ENCODE measurements around the gene CYRIA. TPM values are rescaled to one million over a fixed set of nuclear protein-coding genes. Genes with fewer than 3 reads are reported as not detected.

Gene CYRIA
- total RNA-seq, 2 donors from 2014 or later: 0.86 to 1.4 TPM

DNA sequence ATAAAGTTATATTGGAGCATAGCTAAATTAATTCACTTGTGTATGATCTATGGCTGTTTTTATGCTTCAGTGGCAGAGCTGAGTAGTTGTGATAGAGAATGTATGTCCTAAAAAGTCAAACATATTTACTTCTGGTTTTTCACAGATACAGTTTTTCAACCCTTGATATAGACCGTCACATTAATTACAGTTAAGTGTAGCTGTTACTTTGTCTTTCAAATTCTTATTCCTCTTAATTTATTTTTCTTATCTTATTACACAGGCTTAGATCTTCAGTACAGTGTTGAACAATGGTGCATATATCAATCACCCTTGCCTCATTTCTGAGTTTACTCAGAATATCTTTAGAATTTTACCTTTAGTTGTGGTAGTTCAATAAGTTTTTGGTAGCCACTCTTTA, 12.2 kb upstream of the CYRIA start:
- H3K27me3 ChIP-seq (ENCODE audit: control insufficient read depth, insufficient read depth, low read length, poor library complexity, severe bottlenecking): no peaks in the 10 kb centered on the region
- H3K4me3 ChIP-seq (ENCODE audit: low read length): no peak overlapping the region
- no peak overlapping the region for H3K9ac ChIP-seq (ENCODE audit: extremely low read depth, low read length, poor library complexity, severe bottlenecking)
- no peaks in the 10 kb centered on the region for H3K36me3 ChIP-seq (ENCODE audit: control insufficient read depth, insufficient read depth, low read length)
- Mint-ChIP-seq H3K27ac (no peak overlapping the region), H3K36me3 (ENCODE audit: low read depth) (no peaks in the 10 kb centered on the region), H3K9me3 (peaks cover 10% of the 10 kb centered on the region), H3K27me3 (ENCODE audit: insufficient read depth) (peaks cover 6% of the 10 kb centered on the region), H3K4me1 (no peaks in the 10 kb centered on the region), H3K4me3 (no peak overlapping the region)
- no peaks in the 10 kb centered on the region for H3K4me1 ChIP-seq (ENCODE audit: control insufficient read depth, insufficient read depth, low read length)
- TF ChIP-seq CTCF (conservative IDR thresholded peaks at IDR 0.05): no peak
- H3K9me3 ChIP-seq (ENCODE audit: control insufficient read depth, low read length): no peaks in the 10 kb centered on the region
- 100% methylated on average over 1 of the region's 1 CpG for WGBS, 2 experiments (ENCODE audit: insufficient coverage in 1 of 2, insufficient read length in 1 of 2)
- no peak for DNase-seq
- H3K27ac ChIP-seq (ENCODE audit: low read depth, low read length): no peak overlapping the region

GRCh38 chr2:16675781-16676180, 10.1 kb upstream of the CYRIA start:
- no peak overlapping the region for H3K4me3 Mint-ChIP-seq
- H3K4me1 ChIP-seq (ENCODE audit: control insufficient read depth, insufficient read depth, low read length): no peaks in the 10 kb centered on the region
- H3K27me3 Mint-ChIP-seq (ENCODE audit: insufficient read depth): peaks cover 8% of the 10 kb centered on the region
- H3K36me3 Mint-ChIP-seq (ENCODE audit: low read depth): no peaks in the 10 kb centered on the region
- no peak overlapping the region for H3K27ac Mint-ChIP-seq
- no peaks in the 10 kb centered on the region for H3K4me1 Mint-ChIP-seq
- TF ChIP-seq CTCF (conservative IDR thresholded peaks at IDR 0.05): no peak
- 83 to 86% methylated on average over 1 to 3 of the region's 3 CpGs for WGBS, 2 experiments (ENCODE audit: insufficient coverage in 1 of 2, insufficient read length in 1 of 2)
- no peak overlapping the region for H3K9ac ChIP-seq (ENCODE audit: extremely low read depth, low read length, poor library complexity, severe bottlenecking)
- no peaks in the 10 kb centered on the region for H3K9me3 ChIP-seq (ENCODE audit: control insufficient read depth, low read length)
- DNase-seq: no peak
- no peak overlapping the region for H3K27ac ChIP-seq (ENCODE audit: low read depth, low read length)
- no peaks in the 10 kb centered on the region for H3K27me3 ChIP-seq (ENCODE audit: control insufficient read depth, insufficient read depth, low read length, poor library complexity, severe bottlenecking)
- H3K9me3 Mint-ChIP-seq: peaks cover 10% of the 10 kb centered on the region
- no peaks in the 10 kb centered on the region for H3K36me3 ChIP-seq (ENCODE audit: control insufficient read depth, insufficient read depth, low read length)
- H3K4me3 ChIP-seq (ENCODE audit: low read length): no peak overlapping the region

DNA sequence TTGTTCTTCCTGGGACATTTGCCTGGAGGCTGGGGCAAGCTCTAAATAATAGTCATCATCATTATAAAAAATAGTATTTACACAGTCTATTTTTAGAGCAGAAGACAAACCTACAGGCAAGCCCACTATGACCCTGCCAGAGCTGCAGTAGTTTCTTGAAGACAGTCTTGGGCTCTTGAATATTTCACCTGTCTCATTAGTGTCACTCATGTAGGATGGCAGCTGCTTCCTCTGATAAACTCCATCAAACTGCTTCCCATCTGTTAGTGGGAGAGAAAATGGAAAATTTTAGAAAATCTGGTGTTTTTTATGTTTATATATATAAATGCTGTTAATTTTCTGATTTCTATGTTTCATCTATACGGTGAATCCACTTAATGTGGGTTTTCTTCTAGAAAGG, 8.5 kb upstream of the CYRIA start:
- H3K27me3 ChIP-seq (ENCODE audit: control insufficient read depth, insufficient read depth, low read length, poor library complexity, severe bottlenecking): peaks cover 6% of the 10 kb centered on the region
- H3K36me3 Mint-ChIP-seq (ENCODE audit: low read depth): no peaks in the 10 kb centered on the region
- H3K27ac Mint-ChIP-seq: no peak overlapping the region
- no peak for DNase-seq
- no peak overlapping the region for H3K9ac ChIP-seq (ENCODE audit: extremely low read depth, low read length, poor library complexity, severe bottlenecking)
- no peak overlapping the region for H3K4me3 ChIP-seq (ENCODE audit: low read length)
- no peaks in the 10 kb centered on the region for H3K4me1 Mint-ChIP-seq
- TF ChIP-seq CTCF (conservative IDR thresholded peaks at IDR 0.05): no peak
- no peak overlapping the region for H3K27ac ChIP-seq (ENCODE audit: low read depth, low read length)
- peaks cover 10% of the 10 kb centered on the region for H3K27me3 Mint-ChIP-seq (ENCODE audit: insufficient read depth)
- 100% methylated on average over 1 of the region's 1 CpG; no CpG with 5 or more reads in 1 of the 2 experiments for WGBS, 2 experiments (ENCODE audit: insufficient coverage in 1 of 2, insufficient read length in 1 of 2)
- H3K9me3 ChIP-seq (ENCODE audit: control insufficient read depth, low read length): no peaks in the 10 kb centered on the region
- no peaks in the 10 kb centered on the region for H3K4me1 ChIP-seq (ENCODE audit: control insufficient read depth, insufficient read depth, low read length)
- no peak overlapping the region for H3K4me3 Mint-ChIP-seq
- H3K36me3 ChIP-seq (ENCODE audit: control insufficient read depth, insufficient read depth, low read length): no peaks in the 10 kb centered on the region
- peaks cover 10% of the 10 kb centered on the region for H3K9me3 Mint-ChIP-seq
